SW 1271 (cell line): ENCODE results near the gene OR11G2.
"Not testable (repeated sequence)": the region's sequence is repeated elsewhere in the genome, so short reads cannot be mapped to it uniquely, and the experiment has no call there.

ENCODE experiments used
- DNase-seq, 2 experiments: peaks; one replicate each; lab custom pipeline; 2025; lab: John Stamatoyannopoulos, UW

Gene OR11G2

GRCh38 chr14:20190596-20190995 lies at the start of gene OR11G2:
OR11G2 (plus strand) TSS chr14:20190896; CDS start chr14:20197438, 6,542 bp downstream.
- no peak for DNase-seq

GRCh38 chr14:20143911-20144310 lies 46.8 kb upstream of the OR11G2 start:
- no peak for DNase-seq

DNA sequence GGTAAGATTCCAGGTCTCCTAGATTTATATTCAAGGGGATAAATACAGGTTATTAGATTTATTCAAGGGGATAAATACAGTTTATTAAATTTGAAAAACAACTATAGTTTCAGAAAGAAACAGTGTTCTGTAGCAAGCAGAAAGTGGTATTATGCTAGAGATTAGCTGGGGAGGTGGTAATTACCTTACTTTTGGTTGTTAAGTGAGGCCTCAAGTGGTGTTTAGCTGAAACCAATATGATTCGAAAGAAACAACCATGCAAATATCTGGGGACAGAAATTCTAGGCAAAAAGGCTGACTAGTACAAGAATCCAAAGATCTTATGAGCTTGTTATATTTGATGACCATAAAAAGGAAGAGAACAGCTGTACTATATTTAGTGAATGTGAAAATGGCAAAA lies 45.9 kb upstream of the OR11G2 start:
- no peak for DNase-seq

DNA sequence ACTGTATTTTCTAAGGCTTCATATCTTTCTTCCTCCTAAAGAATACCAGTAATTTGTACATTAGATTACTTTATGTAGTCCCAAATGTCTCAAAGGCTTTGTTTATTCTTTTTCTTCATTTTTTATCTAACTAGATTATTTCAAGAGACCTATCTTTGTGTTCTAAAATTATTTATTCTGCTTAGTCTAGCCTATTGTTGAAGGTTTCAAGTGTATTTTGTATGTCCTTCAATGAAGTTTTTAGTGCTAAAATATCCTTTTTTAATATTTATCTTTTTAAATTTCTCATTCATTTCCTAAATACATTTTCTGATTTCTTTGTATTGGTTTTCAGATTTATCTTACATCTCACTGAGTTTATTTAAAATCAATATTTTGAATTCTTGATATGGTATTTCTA lies 26.2 kb upstream of the OR11G2 start:
- no peak for DNase-seq

DNA sequence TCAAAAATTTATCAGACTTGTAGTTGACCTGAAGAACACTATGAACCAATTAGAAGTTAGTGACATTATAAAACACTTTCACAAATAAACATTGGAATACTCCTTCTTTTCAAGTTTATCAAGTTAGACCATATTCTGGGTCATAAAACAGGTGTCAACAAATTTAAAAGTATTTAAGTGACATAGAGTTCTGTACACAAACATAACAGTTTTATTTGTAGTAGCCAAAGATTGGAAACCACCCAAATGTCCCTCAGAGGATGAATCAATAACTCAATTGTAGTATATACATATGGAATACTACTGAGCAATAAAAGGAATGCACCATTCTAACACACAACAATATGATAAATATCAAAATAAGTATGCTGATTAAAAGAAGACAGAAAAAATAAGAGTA lies 23.6 kb upstream of the OR11G2 start:
- no peak for DNase-seq

DNA sequence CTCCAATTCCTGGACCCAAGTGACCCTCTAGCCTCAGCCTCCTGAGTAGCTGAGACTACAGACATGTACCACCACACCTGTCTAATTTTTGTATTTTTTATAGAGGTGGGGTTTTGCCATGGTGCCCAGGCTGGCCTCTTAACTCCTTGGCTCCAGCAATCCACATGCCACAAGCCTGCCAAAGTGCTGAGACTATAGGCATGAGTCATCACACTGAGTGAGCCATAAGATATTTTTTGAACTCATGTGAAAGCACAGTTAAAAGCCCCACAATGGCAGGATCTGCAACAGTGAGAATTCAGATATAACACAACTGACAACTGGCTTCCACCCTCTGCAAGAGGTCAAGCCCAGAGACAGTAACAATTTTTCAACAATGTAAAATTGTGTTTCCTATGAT lies 20.8 kb upstream of the OR11G2 start:
- peak; percentile 23 to 47 for DNase-seq

DNA sequence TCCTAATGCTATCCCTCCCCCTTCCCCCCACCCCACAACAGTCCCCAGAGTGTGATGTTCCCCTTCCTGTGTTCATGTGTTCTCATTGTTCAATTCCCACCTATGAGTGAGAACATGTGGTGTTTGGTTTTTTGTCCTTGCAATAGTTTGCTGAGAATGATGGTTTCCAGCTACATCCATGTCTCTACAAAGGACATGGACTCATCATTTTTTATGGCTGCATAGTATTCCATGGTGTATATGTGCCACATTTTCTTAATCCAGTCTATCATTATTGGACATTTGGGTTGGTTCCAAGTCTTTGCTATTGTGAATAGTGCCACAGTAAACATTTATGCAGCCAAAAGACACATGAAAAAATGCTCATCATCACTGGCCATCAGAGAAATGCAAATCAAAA lies 16.5 kb upstream of the OR11G2 start:
- not testable (repeated sequence) for DNase-seq

- no peak for DNase-seq
Measured at GRCh38 chr14:20176330-20176729, 14.4 kb upstream of the OR11G2 start.

DNA sequence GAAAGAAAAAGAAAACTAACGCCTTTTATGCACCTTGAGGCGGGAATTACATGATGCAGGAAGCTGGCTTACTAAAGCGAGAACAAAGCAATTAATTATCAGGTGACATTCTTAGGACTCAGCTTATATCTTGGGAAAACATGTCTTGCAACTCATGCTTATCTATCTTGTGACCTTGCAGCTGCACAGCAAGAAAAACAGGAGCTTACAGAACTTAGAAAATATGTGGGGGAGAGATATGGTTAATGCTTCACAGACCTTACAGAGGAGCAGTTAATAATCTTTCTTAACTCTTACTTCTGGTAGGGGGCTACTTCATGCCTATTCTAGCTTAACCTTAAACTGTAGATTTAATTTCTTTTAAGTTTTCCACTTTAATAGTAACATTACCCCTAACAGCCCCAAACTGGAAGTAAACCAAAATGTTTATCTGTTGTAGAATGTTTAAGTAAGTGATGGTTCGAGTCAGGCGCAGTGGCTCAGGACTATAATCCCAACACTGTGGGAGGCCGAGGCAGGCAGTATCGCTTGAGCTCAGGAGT lies 13.2 kb upstream of the OR11G2 start:
- DNase-seq: no peak

- DNase-seq: no peak
Measured at GRCh38 chr14:20179218-20179617, 11.5 kb upstream of the OR11G2 start.

GRCh38 chr14:20179880-20180279 lies 10.8 kb upstream of the OR11G2 start:
- DNase-seq: no peak

GRCh38 chr14:20180486-20180885 lies 10.2 kb upstream of the OR11G2 start:
- no peak for DNase-seq

GRCh38 chr14:20184181-20184580 lies 6.5 kb upstream of the OR11G2 start:
- DNase-seq: no peak

DNA sequence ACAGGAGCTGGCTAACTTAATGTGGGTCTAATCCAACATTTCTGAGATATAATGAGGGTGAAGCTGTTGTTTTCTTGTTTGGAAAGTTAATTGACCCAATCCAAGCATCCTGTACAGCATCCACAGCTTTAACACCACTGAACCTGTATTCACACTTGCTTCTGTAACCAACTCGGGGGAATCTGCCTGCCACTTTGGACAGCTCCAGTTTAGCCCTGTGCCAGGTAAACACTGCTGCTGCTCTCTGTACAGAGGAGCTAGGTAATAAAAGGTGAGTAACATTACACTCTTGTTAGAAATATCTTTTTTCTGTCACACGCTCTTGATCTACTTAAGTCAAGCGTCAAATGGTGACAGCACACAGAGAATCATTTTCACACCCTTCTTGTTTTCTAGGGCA lies 700 bp downstream of the OR11G2 start:
- DNase-seq: no peak

- DNase-seq: no peak
Measured at GRCh38 chr14:20194101-20194500, 3.4 kb downstream of the OR11G2 start.

DNA sequence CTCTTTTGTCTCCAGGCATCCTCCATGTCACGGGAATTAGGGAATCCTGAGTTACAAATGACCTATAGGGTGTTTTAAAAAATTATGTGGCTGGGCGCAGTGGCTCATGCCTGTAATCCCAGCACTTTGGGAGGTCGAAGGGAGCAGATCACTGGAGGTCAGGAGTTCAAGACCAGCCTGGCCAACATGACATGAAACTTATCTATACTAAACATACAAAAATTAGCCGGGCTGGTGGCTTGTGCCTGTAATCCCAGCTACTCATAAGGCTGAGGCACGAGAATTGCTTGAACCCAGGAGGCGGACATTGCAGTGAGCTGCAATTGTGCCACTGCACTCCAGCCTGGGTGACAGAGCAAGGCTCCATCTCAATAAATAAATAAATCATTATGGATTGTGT lies 4.5 kb downstream of the OR11G2 start:
- not testable (repeated sequence) for DNase-seq

DNA sequence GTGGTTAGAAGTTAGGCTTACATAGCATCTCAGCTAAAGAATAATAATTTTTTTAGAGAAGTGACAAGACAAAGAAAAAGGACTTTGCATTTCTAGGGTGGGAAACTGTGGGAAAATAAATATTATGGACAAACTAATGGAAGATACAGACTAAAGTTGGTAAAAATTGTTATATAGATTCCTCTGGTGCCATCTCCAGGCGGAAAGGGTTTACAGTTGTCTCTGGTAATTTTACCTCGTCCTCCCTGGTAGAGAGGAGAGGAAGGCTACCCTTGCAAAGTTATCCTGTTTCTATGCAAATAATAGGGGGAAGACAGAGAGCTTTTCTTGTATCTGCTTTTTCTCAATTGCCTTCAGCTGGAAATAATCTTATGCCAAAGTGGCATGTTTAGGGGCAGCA lies 5.2 kb downstream of the OR11G2 start:
- no peak for DNase-seq

- no peak for DNase-seq
Measured at GRCh38 chr14:20197459-20197858, 6.8 kb downstream of the OR11G2 start.

GRCh38 chr14:20198991-20199390 lies 8.3 kb downstream of the OR11G2 start:
- DNase-seq: no peak

GRCh38 chr14:20204721-20205120 lies 14.0 kb downstream of the OR11G2 start:
- DNase-seq: no peak

DNA sequence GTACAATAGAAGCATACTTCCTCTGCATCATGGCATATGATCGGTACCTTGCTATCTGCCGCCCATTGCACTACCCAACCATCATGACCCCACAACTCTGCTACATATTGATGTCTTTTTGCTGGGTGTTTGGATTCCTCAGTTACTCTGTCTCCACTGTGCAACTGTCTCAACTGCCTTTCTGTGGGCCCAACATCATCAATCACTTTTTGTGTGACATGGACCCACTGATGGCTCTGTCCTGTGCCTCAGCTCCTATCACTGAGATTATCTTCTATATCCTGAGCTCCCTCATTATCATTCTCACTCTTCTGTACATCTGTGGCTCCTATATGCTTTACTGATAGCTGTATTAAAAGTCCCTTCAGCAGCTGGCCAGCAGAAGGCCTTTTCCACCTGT lies 18.9 kb downstream of the OR11G2 start:
- DNase-seq: no peak

DNA sequence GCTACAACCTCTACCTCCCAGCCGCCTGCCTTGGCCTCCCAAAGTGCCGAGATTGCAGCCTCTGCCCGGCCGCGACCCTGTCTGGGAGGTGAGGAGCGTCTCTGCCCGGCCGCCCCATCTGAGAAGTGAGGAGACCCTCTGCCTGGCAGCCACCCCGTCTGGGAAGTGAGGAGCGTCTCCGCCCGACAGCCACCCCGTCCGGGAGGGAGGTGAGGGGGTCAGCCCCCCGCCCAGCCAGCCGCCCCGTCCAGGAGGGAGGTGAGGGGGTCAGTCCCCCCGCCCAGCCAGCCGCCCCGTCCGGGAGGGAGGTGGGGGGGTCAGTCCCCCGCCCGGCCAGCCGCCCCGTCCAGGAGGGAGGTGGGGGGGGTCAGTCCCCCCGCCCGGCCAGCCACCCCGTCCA lies 21.7 kb downstream of the OR11G2 start:
- DNase-seq: not testable (repeated sequence)

GRCh38 chr14:20215196-20215595 lies 24.5 kb downstream of the OR11G2 start:
- no peak for DNase-seq

GRCh38 chr14:20219033-20219432 lies 28.3 kb downstream of the OR11G2 start:
- no peak for DNase-seq

GRCh38 chr14:20223410-20223809 lies 32.7 kb downstream of the OR11G2 start, which contains the start of gene OR11H6:
OR11H6 (plus strand) TSS chr14:20223710; CDS start chr14:20223710, 0 bp downstream.
- no peak for DNase-seq
